ENCODE measurements around the gene ARL17B.
"Not testable (repeated sequence)": the region's sequence is repeated elsewhere in the genome, so short reads cannot be mapped to it uniquely, and the experiment has no call there.

DNA sequence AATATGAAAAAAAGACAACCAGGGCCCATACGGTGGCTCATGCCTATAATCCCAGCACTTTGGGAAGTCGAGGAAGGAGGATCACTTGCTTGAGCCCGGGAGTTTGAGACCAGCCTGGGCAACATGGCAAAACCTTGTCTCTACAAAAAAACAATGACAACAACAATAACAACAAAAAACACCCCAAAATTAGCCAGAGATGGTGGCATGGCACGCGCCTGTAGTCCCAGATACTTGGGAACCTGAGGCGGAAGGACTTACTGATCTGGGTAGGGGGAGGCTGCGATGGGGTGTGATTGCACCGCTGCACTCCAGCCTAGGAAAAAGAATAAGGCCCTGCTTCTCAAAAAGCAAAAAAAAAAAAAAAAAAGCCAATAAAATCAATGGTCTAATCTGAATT lies 69.9 kb downstream of the ARL17B start:
- TF ChIP-seq JUN (IDR thresholded peaks at IDR 0.05; ENCODE audit: borderline replicate concordance, insufficient read depth, insufficient read length, low read depth); POLR2A (IDR thresholded peaks at IDR 0.05; ENCODE audit: low read depth, low read length); EZH2 (IDR thresholded peaks at IDR 0.05; ENCODE audit: borderline replicate concordance, low read depth, low read length, severe bottlenecking): not testable (repeated sequence)
- TF ChIP-seq, protein P1, sequence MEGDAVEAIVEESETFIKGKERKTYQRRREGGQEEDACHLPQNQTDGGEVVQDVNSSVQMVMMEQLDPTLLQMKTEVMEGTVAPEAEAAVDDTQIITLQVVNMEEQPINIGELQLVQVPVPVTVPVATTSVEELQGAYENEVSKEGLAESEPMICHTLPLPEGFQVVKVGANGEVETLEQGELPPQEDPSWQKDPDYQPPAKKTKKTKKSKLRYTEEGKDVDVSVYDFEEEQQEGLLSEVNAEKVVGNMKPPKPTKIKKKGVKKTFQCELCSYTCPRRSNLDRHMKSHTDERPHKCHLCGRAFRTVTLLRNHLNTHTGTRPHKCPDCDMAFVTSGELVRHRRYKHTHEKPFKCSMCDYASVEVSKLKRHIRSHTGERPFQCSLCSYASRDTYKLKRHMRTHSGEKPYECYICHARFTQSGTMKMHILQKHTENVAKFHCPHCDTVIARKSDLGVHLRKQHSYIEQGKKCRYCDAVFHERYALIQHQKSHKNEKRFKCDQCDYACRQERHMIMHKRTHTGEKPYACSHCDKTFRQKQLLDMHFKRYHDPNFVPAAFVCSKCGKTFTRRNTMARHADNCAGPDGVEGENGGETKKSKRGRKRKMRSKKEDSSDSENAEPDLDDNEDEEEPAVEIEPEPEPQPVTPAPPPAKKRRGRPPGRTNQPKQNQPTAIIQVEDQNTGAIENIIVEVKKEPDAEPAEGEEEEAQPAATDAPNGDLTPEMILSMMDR (IDR thresholded peaks at IDR 0.05; ENCODE audit: extremely low read depth in 1 of 2, insufficient read depth in 1 of 2, low read depth in 1 of 2, low read length in 2 of 2): not testable (repeated sequence)
